KOPT-K1 (cell line): ENCODE measurements around the gene FARP1.

Experiments used
- H3K27ac ChIP-seq: fragments of 200-600 bp; sonication (generic); 2 replicates; pipeline ENCODE4 v1.5.1; 2016; ENCODE audit warnings: antibody characterized with exemption, mild to moderate bottlenecking, low read depth, low read length; ENCODE audit not compliant: poor library complexity, severe bottlenecking
- H3K36me3 ChIP-seq: fragments of 200-600 bp; sonication (generic); 2 replicates; pipeline ENCODE4 v1.5.1; 2017; ENCODE audit warnings: antibody characterized with exemption, mild to moderate bottlenecking, low read length, moderate library complexity; ENCODE audit not compliant: insufficient read depth
- H3K9me3 ChIP-seq: fragments of 200-600 bp; sonication (generic); 2 replicates; pipeline ENCODE4 v1.5.1; 2017; ENCODE audit warnings: antibody characterized with exemption, low read length, mild to moderate bottlenecking; ENCODE audit not compliant: insufficient read depth, poor library complexity, severe bottlenecking

Gene FARP1

GRCh38 chr13:98326291-98326690 is 183.4 kb downstream of the FARP1 start:
- Histone ChIP-seq H3K9me3 (no peaks in the 10 kb centered on the region), H3K27ac (no peak overlapping the region), H3K36me3 (no peaks in the 10 kb centered on the region)

GRCh38 chr13:98327371-98328270 is 184.7 kb downstream of the FARP1 start:
- Histone ChIP-seq H3K36me3 (no peaks in the 10 kb centered on the region), H3K27ac (no peak overlapping the region), H3K9me3 (no peaks in the 10 kb centered on the region)

- no peaks in the 10 kb centered on the region for H3K9me3 ChIP-seq
- no peak overlapping the region for H3K27ac ChIP-seq
- no peaks in the 10 kb centered on the region for H3K36me3 ChIP-seq
Measured at GRCh38 chr13:98328511-98328910, 185.6 kb downstream of the FARP1 start.

- Histone ChIP-seq H3K9me3 (no peaks in the 10 kb centered on the region), H3K27ac (no peak overlapping the region), H3K36me3 (no peaks in the 10 kb centered on the region)
Measured at GRCh38 chr13:98332222-98332621, 189.3 kb downstream of the FARP1 start.

GRCh38 chr13:98332691-98333090 is 189.8 kb downstream of the FARP1 start:
- Histone ChIP-seq H3K36me3 (no peaks in the 10 kb centered on the region), H3K27ac (no peak overlapping the region), H3K9me3 (no peaks in the 10 kb centered on the region)

- no peaks in the 10 kb centered on the region for H3K9me3 ChIP-seq
- no peak overlapping the region for H3K27ac ChIP-seq
- H3K36me3 ChIP-seq: no peaks in the 10 kb centered on the region
Measured at GRCh38 chr13:98333486-98333885, 190.6 kb downstream of the FARP1 start.

- H3K9me3 ChIP-seq: no peaks in the 10 kb centered on the region
- H3K27ac ChIP-seq: no peak overlapping the region
Measured at GRCh38 chr13:98334620-98335205, 191.8 kb downstream of the FARP1 start.

GRCh38 chr13:98335721-98336120 is 192.8 kb downstream of the FARP1 start:
- Histone ChIP-seq H3K36me3 (no peaks in the 10 kb centered on the region), H3K27ac (no peak overlapping the region), H3K9me3 (no peaks in the 10 kb centered on the region)

More at GRCh38 chr13:98334620-98335205, 191.8 kb downstream of the FARP1 start:
- H3K36me3 ChIP-seq: no peaks in the 10 kb centered on the region

- no peaks in the 10 kb centered on the region for H3K9me3 ChIP-seq
- H3K27ac ChIP-seq: no peak overlapping the region
- H3K36me3 ChIP-seq: no peaks in the 10 kb centered on the region
Measured at GRCh38 chr13:98338310-98338709, 195.4 kb downstream of the FARP1 start.

GRCh38 chr13:98339684-98340425 is 197.0 kb downstream of the FARP1 start:
- no peaks in the 10 kb centered on the region for H3K36me3 ChIP-seq
- no peak overlapping the region for H3K27ac ChIP-seq
- no peaks in the 10 kb centered on the region for H3K9me3 ChIP-seq

- Histone ChIP-seq H3K9me3 (no peaks in the 10 kb centered on the region), H3K36me3 (no peaks in the 10 kb centered on the region), H3K27ac (no peak overlapping the region)
Measured at GRCh38 chr13:98342953-98343352, 200.1 kb downstream of the FARP1 start.

GRCh38 chr13:98343461-98343860 is 200.6 kb downstream of the FARP1 start:
- Histone ChIP-seq H3K9me3 (no peaks in the 10 kb centered on the region), H3K36me3 (no peaks in the 10 kb centered on the region), H3K27ac (no peak overlapping the region)

- Histone ChIP-seq H3K9me3 (no peaks in the 10 kb centered on the region), H3K27ac (no peak overlapping the region)
Measured at GRCh38 chr13:98344392-98344791, 201.5 kb downstream of the FARP1 start.

GRCh38 chr13:98345107-98345935 is 202.4 kb downstream of the FARP1 start:
- Histone ChIP-seq H3K9me3 (no peaks in the 10 kb centered on the region), H3K27ac (no peak overlapping the region), H3K36me3 (no peaks in the 10 kb centered on the region)

More at GRCh38 chr13:98344392-98344791, 201.5 kb downstream of the FARP1 start:
- H3K36me3 ChIP-seq: no peaks in the 10 kb centered on the region
